OCI-LY3 (cell line): ENCODE data around the gene VPS50.

ENCODE experiments used
- CTCF ChIP-seq: fragments of 200-600, 300-600 bp; sonication (generic); IDR thresholded peaks from 2 replicates; pipeline ENCODE4 v1.5.1; 2014; ENCODE audit warnings: antibody characterized with exemption, low read length, low read depth
- EZH2phosphoT487 ChIP-seq: fragments of 200-600 bp; shearing (Covaris generic); IDR thresholded peaks from 2 replicates; pipeline ENCODE4 v1.6.1; 2018; ENCODE audit warnings: antibody characterized with exemption, mixed run types, low read depth

GRCh38 chr7:93232673-93233018, 480 bp downstream of the VPS50 start:
- no peak for TF ChIP-seq CTCF
- TF ChIP-seq EZH2phosphoT487: no peak
